GM12872 (cell line): ENCODE results near the gene OTOG.
A peak's percentile ranks its signal among the peaks of the same experiment; 100 is the strongest.

Source experiments
- TF ChIP-seq, protein P1 (sequence below): IDR thresholded peaks from 3 replicates; pipeline ENCODE4 v1.5.1; 2011; ENCODE audit warnings: low read depth, mild to moderate bottlenecking, low read length, moderate library complexity; ENCODE audit not compliant: insufficient read depth

Gene OTOG

DNA sequence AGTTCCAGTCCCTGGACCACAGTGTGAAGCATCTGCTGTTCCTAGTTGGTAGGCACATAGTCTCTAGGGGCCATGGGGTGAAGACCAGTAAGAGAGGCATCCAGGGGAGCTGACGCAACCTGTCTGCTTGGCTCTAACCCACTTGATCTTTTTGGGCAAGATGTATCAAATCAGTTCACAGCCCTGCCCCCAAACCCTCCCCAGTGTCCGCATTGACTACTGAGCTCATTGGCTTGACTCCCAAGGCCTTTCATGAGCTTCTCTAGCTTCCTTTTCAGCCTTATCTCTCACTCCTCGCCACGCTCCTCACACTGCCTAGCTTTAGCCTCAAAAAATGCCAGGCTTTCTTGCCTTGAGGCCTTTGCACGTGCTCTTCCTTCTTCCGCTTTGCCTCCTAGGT, 40.7 kb upstream of the OTOG start:
- TF ChIP-seq, protein P1, sequence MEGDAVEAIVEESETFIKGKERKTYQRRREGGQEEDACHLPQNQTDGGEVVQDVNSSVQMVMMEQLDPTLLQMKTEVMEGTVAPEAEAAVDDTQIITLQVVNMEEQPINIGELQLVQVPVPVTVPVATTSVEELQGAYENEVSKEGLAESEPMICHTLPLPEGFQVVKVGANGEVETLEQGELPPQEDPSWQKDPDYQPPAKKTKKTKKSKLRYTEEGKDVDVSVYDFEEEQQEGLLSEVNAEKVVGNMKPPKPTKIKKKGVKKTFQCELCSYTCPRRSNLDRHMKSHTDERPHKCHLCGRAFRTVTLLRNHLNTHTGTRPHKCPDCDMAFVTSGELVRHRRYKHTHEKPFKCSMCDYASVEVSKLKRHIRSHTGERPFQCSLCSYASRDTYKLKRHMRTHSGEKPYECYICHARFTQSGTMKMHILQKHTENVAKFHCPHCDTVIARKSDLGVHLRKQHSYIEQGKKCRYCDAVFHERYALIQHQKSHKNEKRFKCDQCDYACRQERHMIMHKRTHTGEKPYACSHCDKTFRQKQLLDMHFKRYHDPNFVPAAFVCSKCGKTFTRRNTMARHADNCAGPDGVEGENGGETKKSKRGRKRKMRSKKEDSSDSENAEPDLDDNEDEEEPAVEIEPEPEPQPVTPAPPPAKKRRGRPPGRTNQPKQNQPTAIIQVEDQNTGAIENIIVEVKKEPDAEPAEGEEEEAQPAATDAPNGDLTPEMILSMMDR: no peak

DNA sequence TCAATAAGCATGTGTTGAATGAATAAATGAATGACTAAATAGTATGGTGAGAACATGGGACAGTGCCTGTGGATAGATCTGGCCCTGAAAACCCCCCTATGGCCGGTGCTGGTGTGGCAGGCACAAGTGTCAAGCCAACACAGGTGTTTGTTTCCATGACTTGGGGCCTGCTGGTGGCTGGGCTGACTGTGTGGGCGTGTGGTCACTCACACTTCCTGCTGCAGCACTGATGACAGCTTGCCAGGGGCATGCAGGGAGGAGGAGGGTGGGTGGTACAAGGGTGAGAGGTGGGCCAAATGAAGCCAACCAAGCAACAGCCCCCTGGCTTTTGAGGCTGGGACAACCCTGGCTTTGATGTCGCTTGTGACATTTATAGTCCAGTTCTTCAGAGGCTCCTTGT, 40.1 kb upstream of the OTOG start:
- TF ChIP-seq, protein P1: peak; percentile 35; the same call in 2 of the 3 replicates

DNA sequence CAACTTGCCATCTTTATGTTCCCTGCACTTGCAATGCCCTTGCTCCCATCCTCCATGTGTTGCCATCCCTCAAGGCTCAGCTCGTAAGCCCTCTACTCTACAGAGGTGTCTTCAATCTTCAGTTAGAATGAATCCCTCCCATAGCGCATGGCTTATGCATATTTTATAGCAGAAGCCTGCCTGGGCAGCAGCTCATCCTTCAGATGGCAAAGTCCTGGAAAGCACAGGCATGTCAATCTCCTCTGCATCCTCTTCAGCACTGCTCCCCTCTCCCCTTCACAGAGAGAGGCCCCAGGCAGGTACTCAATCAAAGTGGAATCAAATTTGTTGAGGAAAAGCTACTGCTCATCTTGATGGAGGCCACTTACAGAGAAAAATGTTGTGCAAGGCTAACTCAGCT, 39.3 kb upstream of the OTOG start:
- TF ChIP-seq, protein P1: no peak

DNA sequence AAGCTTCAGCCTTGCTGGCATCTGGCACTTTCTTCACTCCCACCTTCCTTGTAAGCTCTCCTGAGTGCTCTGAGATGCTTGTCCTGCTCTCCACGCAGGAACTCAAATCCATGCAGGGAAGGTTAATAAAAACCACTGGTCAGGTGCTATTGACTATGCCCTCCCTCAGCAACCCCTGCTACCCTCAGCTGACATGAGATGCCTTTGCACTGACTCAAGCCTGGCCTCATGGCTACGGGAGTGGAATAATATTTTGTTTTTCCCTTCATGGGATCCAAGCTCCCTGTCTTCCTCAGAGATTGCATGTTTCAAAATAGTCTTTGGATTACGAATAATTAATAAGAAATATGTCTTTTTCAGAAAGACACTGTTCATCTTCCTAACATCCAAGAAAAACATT, 38.8 kb upstream of the OTOG start:
- TF ChIP-seq, protein P1: no peak

DNA sequence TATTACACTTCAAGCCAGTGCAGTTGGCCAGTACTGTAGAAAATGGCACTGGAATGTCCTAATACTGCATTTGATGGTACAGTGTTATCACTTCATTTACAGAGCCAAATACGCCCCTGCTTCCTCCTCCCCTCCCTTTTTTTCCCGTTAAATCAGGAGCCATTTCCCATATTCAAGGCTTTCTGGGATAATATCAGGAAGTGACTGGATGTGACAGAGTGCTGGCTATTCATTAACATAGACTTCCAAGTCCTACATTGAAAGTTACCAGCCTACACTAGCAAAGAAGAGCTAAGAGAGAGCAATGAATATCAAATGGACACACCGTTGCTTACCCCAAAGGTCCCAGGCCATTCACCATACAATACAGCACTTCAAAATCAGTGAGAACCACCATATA, 38.3 kb upstream of the OTOG start:
- TF ChIP-seq, protein P1: no peak

DNA sequence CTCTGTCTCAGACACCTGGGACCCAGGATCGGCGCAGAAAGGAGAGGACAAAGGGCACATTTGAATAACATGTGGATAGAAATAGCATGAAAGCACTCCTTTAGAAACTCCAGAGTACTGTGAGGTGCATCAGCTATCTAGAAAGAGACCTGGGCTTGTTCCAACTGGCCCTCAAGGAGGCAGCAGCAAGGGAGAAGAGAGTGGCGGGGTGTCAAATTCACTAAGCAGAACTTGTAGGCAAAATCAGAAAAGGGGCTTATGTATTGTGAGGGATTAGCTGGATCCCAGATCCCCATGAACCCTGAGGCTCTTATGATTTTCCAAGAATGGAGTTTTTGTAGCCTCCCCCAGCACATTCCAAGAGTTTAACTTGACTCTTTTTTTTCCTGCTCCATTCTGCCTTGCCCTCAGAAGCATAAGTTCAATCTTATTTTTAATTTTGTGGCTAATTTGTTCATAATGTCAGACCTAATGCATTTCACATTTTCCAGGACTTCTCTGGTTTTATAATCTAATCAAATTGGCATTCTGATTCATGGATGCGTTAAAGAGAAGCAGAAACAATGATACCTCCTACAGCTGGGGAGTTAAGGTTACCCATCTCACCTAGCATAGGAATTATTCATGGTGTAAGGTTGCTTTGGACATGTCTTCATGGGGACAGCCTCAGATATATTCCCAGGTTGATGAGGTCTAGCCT, 36.4 kb upstream of the OTOG start:
- TF ChIP-seq, protein P1: no peak

DNA sequence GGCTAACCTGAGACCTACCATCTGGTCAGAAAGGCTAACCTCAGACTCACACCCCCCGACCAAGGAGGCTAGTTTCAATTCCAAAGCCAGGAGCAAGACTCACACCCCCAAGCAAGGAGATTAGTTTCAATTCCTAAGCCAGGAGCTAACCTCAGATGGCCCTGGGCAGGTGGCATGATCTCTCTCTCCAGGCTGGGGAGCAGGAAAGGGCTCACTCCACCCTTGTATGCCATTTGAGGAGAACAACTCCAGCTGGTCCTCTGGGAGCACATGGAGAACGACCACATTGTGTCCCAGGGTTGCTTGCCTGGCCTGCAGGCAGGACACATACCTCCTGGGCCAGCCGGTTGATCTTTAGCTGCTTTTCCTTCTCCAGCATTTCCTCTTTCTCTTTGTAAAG, 35.5 kb upstream of the OTOG start:
- TF ChIP-seq, protein P1: no peak
